GM12878 (cell line): ENCODE data around the gene FIGNL2. TPM values are rescaled to one million over a fixed set of nuclear protein-coding genes. Genes with fewer than 3 reads are reported as not detected.

Experiments
- ATAC-seq: fragments of 200-7000 bp; cut with Tn5 transposase; 3 replicates; pipeline ENCODE4 v1.9.1; 2020; ENCODE audit warnings: mild to moderate bottlenecking, moderate library complexity
- BruUV-seq: library from RNA; stranded (reverse); fragments of 400-500 nt; replicated peaks from 2 replicates; lab custom pipeline; 2021; lab: Mats Ljungman, UMichigan
- CTCF ChIA-PET: fragments of 300-600 bp; sonication (Branson Sonifier 250); formaldehyde crosslinking; extraction: SDS; loops from one replicate; lab custom pipeline; 2021; ENCODE audit warnings: inconsistent platforms; lab: Yijun Ruan, JAX
- POLR2A ChIA-PET: fragments of 350-600 bp; formaldehyde crosslinking; extraction: SDS; loops from one replicate; lab custom pipeline; 2021; ENCODE audit warnings: inconsistent platforms; lab: Charles Lee
- RAD21 ChIA-PET: fragments of 300-600 bp; sonication (Branson Sonifier 250); formaldehyde crosslinking; loops from one replicate; lab custom pipeline; 2023; ENCODE audit warnings: antibody characterized with exemption; ENCODE audit not compliant: unreplicated experiment; lab: Charles Lee
- SMC1A ChIA-PET: fragments of 300-600 bp; sonication (Branson Sonifier 250); formaldehyde crosslinking; loops from one replicate; lab custom pipeline; 2023; ENCODE audit not compliant: unreplicated experiment, uncharacterized antibody; lab: Charles Lee
- DNase-seq: peaks from one replicate; pipeline ENCODE4 v3.0.0-alpha.2; 2011; ENCODE audit warnings: low read depth, low spot score
- FAIRE-seq: peaks from 3 replicates; lab custom pipeline; 2011; peaks lifted over from hg19 to GRCh38; lab: Jason Lieb, UNC
- H2AFZ ChIP-seq: 2 replicates; pipeline ENCODE4 v1.6.0; 2011; ENCODE audit warnings: low read depth, low read length, control low read depth; ENCODE audit not compliant: control insufficient read depth
- H3K27ac ChIP-seq: 2 replicates; pipeline ENCODE4 v1.5.1; 2011; ENCODE audit warnings: control low read depth; ENCODE audit not compliant: control insufficient read depth, insufficient read depth
- H3K27me3 ChIP-seq, 2 experiments: replicated peaks in 1 of 2; 2 replicates each; pipeline versions ENCODE4 v1.6.0 to v1.6.1; 2011; ENCODE audit warnings: low read length in 1 of 2; ENCODE audit not compliant: control insufficient read depth in 2 of 2, insufficient read depth in 2 of 2
- H3K36me3 ChIP-seq, 2 experiments: 2 replicates each; pipeline ENCODE4 v1.5.1; 2011; ENCODE audit warnings: low read length in 1 of 2; ENCODE audit not compliant: control insufficient read depth in 2 of 2, insufficient read depth in 2 of 2
- H3K4me1 ChIP-seq: 2 replicates; pipeline ENCODE4 v1.6.1; 2011; ENCODE audit warnings: mild to moderate bottlenecking, low read length, moderate library complexity, mixed read lengths; ENCODE audit not compliant: control insufficient read depth, insufficient read depth
- H3K4me2 ChIP-seq: 2 replicates; pipeline ENCODE4 v1.6.0; 2011; ENCODE audit warnings: control low read depth; ENCODE audit not compliant: control insufficient read depth, insufficient read depth
- H3K4me3 ChIP-seq: fragments of 200-600 bp; sonication (generic); 2 replicates; pipeline ENCODE4 v1.5.1; 2016
- H3K79me2 ChIP-seq: 2 replicates; pipeline ENCODE4 v1.6.0; 2011; ENCODE audit warnings: low read length; ENCODE audit not compliant: control insufficient read depth, insufficient read depth
- H3K9ac ChIP-seq: 2 replicates; pipeline ENCODE4 v1.8.0; 2011; ENCODE audit warnings: low read length, control low read depth, mixed read lengths; ENCODE audit not compliant: control insufficient read depth, insufficient read depth
- H3K9me3 ChIP-seq: replicated peaks from 3 replicates; pipeline ENCODE4 v1.5.1; 2011; ENCODE audit warnings: mild to moderate bottlenecking, low read length; ENCODE audit not compliant: control insufficient read depth, insufficient read depth
- H4K20me1 ChIP-seq: 2 replicates; pipeline ENCODE4 v1.6.0; 2011; ENCODE audit not compliant: control insufficient read depth, insufficient read depth
- CHD2 ChIP-seq: IDR thresholded peaks from 2 replicates; pipeline ENCODE4 v1.6.1; 2011; ENCODE audit warnings: low read depth, low read length, improper control_type of control experiment, borderline replicate concordance
- MEF2A ChIP-seq: IDR thresholded peaks from 2 replicates; pipeline ENCODE4 v1.6.1; 2011; ENCODE audit warnings: low read depth, mild to moderate bottlenecking, low read length, moderate library complexity; ENCODE audit not compliant: insufficient read depth
- NFYA ChIP-seq: IDR thresholded peaks from 2 replicates; pipeline ENCODE4 v1.6.1; 2011; ENCODE audit warnings: low read depth, mild to moderate bottlenecking, low read length, improper control_type of control experiment, borderline replicate concordance
- RFX5 ChIP-seq: IDR thresholded peaks from 2 replicates; pipeline ENCODE4 v1.6.1; 2011; ENCODE audit warnings: low read depth, low read length, improper control_type of control experiment
- SUZ12 ChIP-seq: fragments of 200-600 bp; sonication (generic); IDR thresholded peaks from one replicate; pipeline ENCODE4 v1.6.1; 2018; ENCODE audit warnings: antibody characterized with exemption, mild to moderate bottlenecking; ENCODE audit not compliant: unreplicated experiment
- YBX1 ChIP-seq: fragments of 450-650 bp; IDR thresholded peaks from 2 replicates; pipeline ENCODE4 v1.6.1; 2016; ENCODE audit warnings: antibody characterized with exemption
- WGBS: methylation state at CpG from one replicate; pipeline ENCODE4 v1.1.6; 2016; ENCODE audit warnings: low lambda C conversion rate; ENCODE audit not compliant: insufficient replicate concordance, insufficient coverage; ENCODE audit errors: missing lambda C conversion rate; 5-methylcytosine and 5-hydroxymethylcytosine counted together
- in situ Hi-C: fragments of 300-500 bp; cut with MboI; formaldehyde crosslinking; loops from 9 replicates; pipeline ENCODE4 v1.14.3; 2018; ENCODE audit warnings: mixed read lengths
- intact Hi-C: fragments of 100-400 bp; cut with micrococcal nuclease; formaldehyde crosslinking; loops from one replicate; pipeline ENCODE4 v1.14.2; 2022; ENCODE audit not compliant: unreplicated experiment
- polyA plus RNA-seq, 11 experiments: library from polyadenylated mRNA; depleted of rRNA in 4 of 11; unstranded in 6 of 11; stranded (reverse) in 5 of 11; fragments of >200 nt; fragmentation: Nextera tagmentation in 4 of 11; fragmentation: Illumina TruSeq in 1 of 11; extraction: Ambion mirVana in 4 of 11; extraction: Trizol in 1 of 11; gene quantifications; 1 replicate in 1 of 11; 2 replicates in 10 of 11; pipeline versions ENCODE4 v1.2.1 to v1.2.3, GENCODE V29; 2011 to 2016; ENCODE audit warnings: inconsistent platforms in 2 of 11, missing spikeins in 2 of 11, low read depth in 1 of 11
- total RNA-seq, 4 experiments: library from RNA; depleted of rRNA in 3 of 4; stranded (reverse); fragments of >200 nt in 3 of 4; fragmentation: Illumina TruSeq in 1 of 4; extraction: Trizol in 1 of 4; gene quantifications; 2 replicates each; pipeline versions ENCODE4 v1.2.1 to v1.2.3, GENCODE V29; 2013 to 2021
- TF ChIP-seq, protein P1 (sequence below): fragments of 150-350 bp; IDR thresholded peaks from 2 replicates; pipeline ENCODE4 v1.6.1; 2014; ENCODE audit warnings: mild to moderate bottlenecking, low read depth, low read length
- TF ChIP-seq, protein P2 (sequence below): fragments of 450-650 bp; IDR thresholded peaks from 2 replicates; pipeline ENCODE4 v1.6.1; 2016; ENCODE audit warnings: mild to moderate bottlenecking
- TF ChIP-seq, protein P3 (sequence below): IDR thresholded peaks from 2 replicates; pipeline ENCODE4 v1.6.1; 2011; ENCODE audit warnings: borderline replicate concordance, low read depth, mild to moderate bottlenecking, moderate library complexity, low read length; ENCODE audit not compliant: insufficient read depth, poor library complexity, severe bottlenecking

FIGNL2 gene
- total and polyA plus RNA-seq, 10 of the 15 experiments (the other 5 are each of a cell fraction or from before 2014, with no cell fraction given) = not detected

DNA sequence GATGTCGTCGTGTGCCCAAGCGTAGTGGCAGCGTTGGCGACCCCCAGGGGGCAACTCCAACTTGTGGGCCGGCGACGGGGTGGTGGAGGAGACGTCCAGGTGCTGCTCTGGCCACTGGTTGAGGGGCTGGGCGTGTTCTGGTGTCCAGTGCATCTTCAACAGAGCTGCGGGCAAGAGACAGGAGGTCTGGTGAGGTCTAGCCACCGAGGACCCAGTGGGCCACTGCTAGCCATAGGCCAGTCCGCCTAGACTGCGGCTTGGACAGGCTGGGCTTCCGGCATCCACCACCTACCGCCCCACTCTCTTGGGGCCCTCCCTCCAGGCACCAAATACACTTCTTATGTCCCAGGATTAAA, 26.3 kb downstream of the FIGNL2 start:
- DNase-seq = no peak
- H4K20me1 ChIP-seq = no peaks in the 10 kb centered on the region; the same call in 1 of the 2 replicates
- FAIRE-seq = no peak
- RAD21 ChIA-PET = no interaction called here
- 80% methylated on average over 16 of the region's 16 CpGs for WGBS
- H3K36me3 ChIP-seq = no peaks in the 10 kb centered on the region
- no peaks in the 10 kb centered on the region for H3K79me2 ChIP-seq
- no peaks in the 10 kb centered on the region for H3K9me3 ChIP-seq
- no peak overlapping the region for H3K27ac ChIP-seq
- no peak overlapping the region for H3K4me3 ChIP-seq
- H2AFZ ChIP-seq = no peak overlapping the region
- SMC1A ChIA-PET = no interaction called here
- no peaks in the 10 kb centered on the region for H3K4me1 ChIP-seq
- in situ Hi-C loops = no loop called here
- CTCF ChIA-PET = no interaction called here
- TF ChIP-seq, protein P1, sequence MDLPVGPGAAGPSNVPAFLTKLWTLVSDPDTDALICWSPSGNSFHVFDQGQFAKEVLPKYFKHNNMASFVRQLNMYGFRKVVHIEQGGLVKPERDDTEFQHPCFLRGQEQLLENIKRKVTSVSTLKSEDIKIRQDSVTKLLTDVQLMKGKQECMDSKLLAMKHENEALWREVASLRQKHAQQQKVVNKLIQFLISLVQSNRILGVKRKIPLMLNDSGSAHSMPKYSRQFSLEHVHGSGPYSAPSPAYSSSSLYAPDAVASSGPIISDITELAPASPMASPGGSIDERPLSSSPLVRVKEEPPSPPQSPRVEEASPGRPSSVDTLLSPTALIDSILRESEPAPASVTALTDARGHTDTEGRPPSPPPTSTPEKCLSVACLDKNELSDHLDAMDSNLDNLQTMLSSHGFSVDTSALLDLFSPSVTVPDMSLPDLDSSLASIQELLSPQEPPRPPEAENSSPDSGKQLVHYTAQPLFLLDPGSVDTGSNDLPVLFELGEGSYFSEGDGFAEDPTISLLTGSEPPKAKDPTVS = no peak
- no peak for TF ChIP-seq SUZ12
- intact Hi-C loops = no loop called here
- no peak overlapping the region for H3K4me2 ChIP-seq
- H3K9ac ChIP-seq = no peak overlapping the region
- BruUV-seq = no TSS peak
- POLR2A ChIA-PET = no interaction called here
- ATAC-seq = no peak
- peaks cover 4 to 9% of the 10 kb centered on the region in 2 experiments; a peak in 3 of 4 replicates for H3K27me3 ChIP-seq

DNA sequence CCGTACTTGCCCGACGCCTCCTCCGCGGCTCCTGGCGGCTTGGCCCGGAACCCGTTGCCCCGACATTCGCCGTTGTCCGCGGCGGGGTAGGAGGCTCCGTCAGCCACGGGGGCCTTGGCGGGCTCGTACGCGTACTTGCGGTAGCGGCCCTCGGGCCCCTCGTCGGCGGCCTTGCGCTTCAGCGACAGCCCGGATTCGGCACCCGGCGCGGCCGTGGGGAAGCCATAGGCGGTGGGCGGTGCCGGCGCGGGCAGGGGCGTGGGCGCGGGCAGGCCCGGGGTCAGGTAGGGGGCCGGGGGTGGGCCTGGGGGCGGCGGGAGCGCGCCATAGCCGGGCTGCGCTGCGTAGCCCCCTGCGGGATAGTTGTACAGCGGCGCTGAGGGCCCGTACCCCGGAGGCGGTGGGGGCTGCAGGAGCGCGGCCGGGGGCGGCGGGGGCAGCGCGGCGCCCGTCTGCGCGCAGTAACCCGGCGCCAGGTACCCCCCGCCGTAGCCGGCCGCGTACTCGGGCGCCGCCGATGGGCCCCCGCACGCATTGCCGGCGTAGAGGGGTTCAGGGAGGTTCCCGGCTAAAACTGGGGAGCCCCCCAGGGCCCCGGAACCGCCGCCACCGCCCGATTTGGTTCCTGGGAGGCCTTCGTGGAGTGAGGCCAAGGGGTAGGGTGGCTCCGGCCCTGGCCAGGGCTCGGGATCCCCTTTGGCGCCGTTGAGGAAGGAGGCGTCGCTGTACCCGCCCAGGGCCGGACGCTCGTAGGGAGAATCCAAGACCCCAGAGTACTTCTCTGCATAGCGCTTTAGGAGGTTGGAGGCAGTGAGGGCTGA, 26.9 kb downstream of the FIGNL2 start:
- Histone ChIP-seq H3K27ac (no peak overlapping the region), H3K9me3 (no peaks in the 10 kb centered on the region), H3K4me1 (no peaks in the 10 kb centered on the region), H3K4me2 (peak overlapping the region; percentile 22; the same call in 1 of the 2 replicates), H3K27me3 (peaks cover 4 to 9% of the 10 kb centered on the region in 2 experiments; a peak in 3 of 4 replicates), H3K79me2 (no peaks in the 10 kb centered on the region), H2AFZ (peak overlapping the region; percentile 4; the same call in 1 of the 2 replicates), H3K9ac (no peak overlapping the region), H4K20me1 (no peaks in the 10 kb centered on the region; the same call in 1 of the 2 replicates), H3K4me3 (no peak overlapping the region), H3K36me3 (no peaks in the 10 kb centered on the region)
- no peak for DNase-seq
- no TSS peak for BruUV-seq
- CTCF ChIA-PET = no interaction called here
- FAIRE-seq = no peak
- intact Hi-C loops = no loop called here
- SMC1A ChIA-PET = no interaction called here
- POLR2A ChIA-PET = no interaction called here
- WGBS = 46% methylated on average over 30 of the region's 101 CpGs
- in situ Hi-C loops = no loop called here
- RAD21 ChIA-PET = no interaction called here
- ATAC-seq = no peak
- TF ChIP-seq YBX1 = no peak
- TF ChIP-seq SUZ12 = peak; percentile 76
- TF ChIP-seq RFX5 = no peak
- TF ChIP-seq, protein P2, sequence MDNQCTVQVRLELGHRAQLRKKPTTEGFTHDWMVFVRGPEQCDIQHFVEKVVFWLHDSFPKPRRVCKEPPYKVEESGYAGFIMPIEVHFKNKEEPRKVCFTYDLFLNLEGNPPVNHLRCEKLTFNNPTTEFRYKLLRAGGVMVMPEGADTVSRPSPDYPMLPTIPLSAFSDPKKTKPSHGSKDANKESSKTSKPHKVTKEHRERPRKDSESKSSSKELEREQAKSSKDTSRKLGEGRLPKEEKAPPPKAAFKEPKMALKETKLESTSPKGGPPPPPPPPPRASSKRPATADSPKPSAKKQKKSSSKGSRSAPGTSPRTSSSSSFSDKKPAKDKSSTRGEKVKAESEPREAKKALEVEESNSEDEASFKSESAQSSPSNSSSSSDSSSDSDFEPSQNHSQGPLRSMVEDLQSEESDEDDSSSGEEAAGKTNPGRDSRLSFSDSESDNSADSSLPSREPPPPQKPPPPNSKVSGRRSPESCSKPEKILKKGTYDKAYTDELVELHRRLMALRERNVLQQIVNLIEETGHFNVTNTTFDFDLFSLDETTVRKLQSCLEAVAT = no peak
- no peak for TF ChIP-seq CHD2
- TF ChIP-seq, protein P3, sequence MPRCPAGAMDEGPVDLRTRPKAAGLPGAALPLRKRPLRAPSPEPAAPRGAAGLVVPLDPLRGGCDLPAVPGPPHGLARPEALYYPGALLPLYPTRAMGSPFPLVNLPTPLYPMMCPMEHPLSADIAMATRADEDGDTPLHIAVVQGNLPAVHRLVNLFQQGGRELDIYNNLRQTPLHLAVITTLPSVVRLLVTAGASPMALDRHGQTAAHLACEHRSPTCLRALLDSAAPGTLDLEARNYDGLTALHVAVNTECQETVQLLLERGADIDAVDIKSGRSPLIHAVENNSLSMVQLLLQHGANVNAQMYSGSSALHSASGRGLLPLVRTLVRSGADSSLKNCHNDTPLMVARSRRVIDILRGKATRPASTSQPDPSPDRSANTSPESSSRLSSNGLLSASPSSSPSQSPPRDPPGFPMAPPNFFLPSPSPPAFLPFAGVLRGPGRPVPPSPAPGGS = no peak
- TF ChIP-seq NFYA = no peak
- no peak for TF ChIP-seq MEF2A
